H1 (cell line): ENCODE measurements around the gene HOXC11. TPM values are rescaled to one million over a fixed set of nuclear protein-coding genes. Genes with fewer than 3 reads are reported as not detected.

Source experiments
- CTCF ChIA-PET: fragments of 300-600 bp; sonication (Branson Sonifier 250); formaldehyde crosslinking; loops from one replicate; lab custom pipeline; 2021; ENCODE audit not compliant: partially characterized antibody; lab: Charles Lee
- POLR2A ChIA-PET: fragments of 300-600 bp; sonication (Branson Sonifier 250); formaldehyde crosslinking; loops from one replicate; lab custom pipeline; 2021; ENCODE audit warnings: inconsistent platforms; ENCODE audit not compliant: partially characterized antibody; lab: Charles Lee
- DNase-seq, 2 experiments: peaks; one replicate each; pipeline versions ENCODE4 v3.0.0 to v3.0.0-alpha.2; 2010 to 2022; ENCODE audit warnings: low spot score in 2 of 2, low read depth in 1 of 2, mixed read lengths in 1 of 2
- FAIRE-seq: peaks from 2 replicates; lab custom pipeline; 2011; peaks lifted over from hg19 to GRCh38; lab: Jason Lieb, UNC
- H2AFZ ChIP-seq: 2 replicates; pipeline ENCODE4 v1.8.1; 2012; ENCODE audit warnings: low read length, inconsistent platforms
- H2AK5ac ChIP-seq: 2 replicates; pipeline ENCODE4 v1.6.1; 2013; ENCODE audit warnings: low read depth, low read length
- H2BK120ac ChIP-seq: replicated peaks from 2 replicates; pipeline ENCODE3; 2013; ENCODE audit warnings: low read depth, low read length, inconsistent platforms
- H2BK12ac ChIP-seq: 2 replicates; pipeline ENCODE4 v1.6.1; 2013; ENCODE audit warnings: low read depth, low read length
- H2BK15ac ChIP-seq: 2 replicates; pipeline ENCODE4 v1.6.1; 2013; ENCODE audit warnings: low read length
- H2BK20ac ChIP-seq: 2 replicates; pipeline ENCODE4 v1.6.1; 2013; ENCODE audit warnings: low read length
- H2BK5ac ChIP-seq: 2 replicates; pipeline ENCODE4 v1.6.1; 2013; ENCODE audit warnings: low read depth, low read length
- H3K14ac ChIP-seq: 2 replicates; pipeline ENCODE4 v1.6.1; 2013; ENCODE audit warnings: inconsistent platforms; ENCODE audit not compliant: insufficient read length
- H3K18ac ChIP-seq: 2 replicates; pipeline ENCODE4 v1.6.1; 2013; ENCODE audit warnings: low read length; ENCODE audit errors: extremely low read depth
- H3K23ac ChIP-seq: 2 replicates; pipeline ENCODE4 v1.6.1; 2013; ENCODE audit warnings: inconsistent platforms; ENCODE audit not compliant: insufficient read length
- H3K23me2 ChIP-seq: 2 replicates; pipeline ENCODE4 v1.6.1; 2013; ENCODE audit warnings: low read depth, low read length
- H3K27ac ChIP-seq: 2 replicates; pipeline ENCODE4 v1.6.1; 2011; ENCODE audit warnings: low read depth, low read length, inconsistent platforms
- H3K27me3 ChIP-seq, 4 experiments: replicated peaks in 1 of 4; 1 replicate in 1 of 4; 2 replicates in 3 of 4; pipeline versions ENCODE4 v1.6.1 to v1.8.1; 2011 to 2013; ENCODE audit warnings: low read length in 3 of 4, mild to moderate bottlenecking in 3 of 4, inconsistent platforms in 2 of 4, mixed read lengths in 2 of 4, moderate library complexity in 1 of 4; ENCODE audit not compliant: control insufficient read depth in 3 of 4, insufficient read depth in 3 of 4; ENCODE audit errors: extremely low read depth in 1 of 4
- H3K36me3 ChIP-seq, 4 experiments: 2 replicates each; pipeline versions ENCODE4 v1.6.1 to v1.8.1; 2011 to 2013; ENCODE audit warnings: mild to moderate bottlenecking in 4 of 4, low read length in 3 of 4, moderate library complexity in 2 of 4, control low read depth in 1 of 4, inconsistent platforms in 1 of 4; ENCODE audit not compliant: insufficient read depth in 4 of 4, control insufficient read depth in 2 of 4
- H3K4ac ChIP-seq: replicated peaks from 2 replicates; pipeline ENCODE3; 2013; ENCODE audit warnings: low read length, low read depth, mixed read lengths, inconsistent platforms; ENCODE audit not compliant: insufficient read length
- H3K4me1 ChIP-seq, 4 experiments: replicated peaks in 1 of 4; 1 replicate in 1 of 4; 2 replicates in 3 of 4; pipeline versions ENCODE4 v1.6.1 to v1.8.1; 2011 to 2013; ENCODE audit warnings: low read length in 3 of 4, inconsistent platforms in 2 of 4, mixed read lengths in 1 of 4; ENCODE audit not compliant: insufficient read depth in 4 of 4, control insufficient read depth in 3 of 4
- H3K4me2 ChIP-seq, 2 experiments: 2 replicates each; pipeline versions ENCODE4 v1.6.1 to v1.8.1; 2011 to 2013; ENCODE audit warnings: low read depth in 2 of 2, low read length in 2 of 2, control low read depth in 1 of 2, inconsistent platforms in 1 of 2, mild to moderate bottlenecking in 1 of 2; ENCODE audit not compliant: insufficient read depth in 1 of 2
- H3K4me3 ChIP-seq, 4 experiments: fragments of 200-600, 300-600 bp in 1 of 4; sonication (generic), shearing (Covaris generic), sonication (Bioruptor Twin) in 1 of 4; 2 replicates each; pipeline versions ENCODE4 v1.5.1 to v1.8.1; 2011 to 2016; ENCODE audit warnings: low read length in 4 of 4, low read depth in 3 of 4, control low read depth in 2 of 4, inconsistent platforms in 2 of 4, mild to moderate bottlenecking in 2 of 4, mixed read lengths in 1 of 4, moderate library complexity in 1 of 4; ENCODE audit not compliant: insufficient read depth in 2 of 4; ENCODE audit errors: extremely low read depth in 1 of 4
- H3K56ac ChIP-seq: replicated peaks from 2 replicates; pipeline ENCODE3; 2013; ENCODE audit warnings: low read depth, mild to moderate bottlenecking, mixed read lengths, low read length, inconsistent platforms; ENCODE audit not compliant: insufficient read length
- H3K79me1 ChIP-seq: 2 replicates; pipeline ENCODE4 v1.6.1; 2013; ENCODE audit warnings: low read depth, low read length, control low read depth
- H3K79me2 ChIP-seq, 2 experiments: 2 replicates each; pipeline versions ENCODE4 v1.6.1 to v1.8.1; 2012 to 2013; ENCODE audit warnings: low read length in 2 of 2, mild to moderate bottlenecking in 2 of 2, inconsistent platforms in 1 of 2; ENCODE audit not compliant: insufficient read depth in 2 of 2, control insufficient read depth in 1 of 2
- H3K9ac ChIP-seq, 4 experiments: replicated peaks in 1 of 4; 1 replicate in 1 of 4; 2 replicates in 3 of 4; pipeline versions ENCODE4 v1.6.1 to v1.8.1; 2011 to 2013; ENCODE audit warnings: low read depth in 3 of 4, low read length in 3 of 4, control low read depth in 2 of 4, mild to moderate bottlenecking in 2 of 4, moderate library complexity in 2 of 4, inconsistent platforms in 1 of 4; ENCODE audit errors: extremely low read depth in 1 of 4
- H3K9me3 ChIP-seq, 2 experiments: 2 replicates each; pipeline versions ENCODE4 v1.6.1 to v1.8.1; 2012 to 2013; ENCODE audit warnings: mild to moderate bottlenecking in 2 of 2, moderate library complexity in 2 of 2, control low read depth in 1 of 2, inconsistent platforms in 1 of 2, low read depth in 1 of 2, low read length in 1 of 2, mixed read lengths in 1 of 2; ENCODE audit not compliant: insufficient read depth in 2 of 2
- H4K20me1 ChIP-seq, 2 experiments: replicated peaks in 1 of 2; 2 replicates each; pipeline versions ENCODE3 to v1.8.1; 2011 to 2013; ENCODE audit warnings: inconsistent platforms in 2 of 2, low read length in 2 of 2, mild to moderate bottlenecking in 1 of 2; ENCODE audit not compliant: insufficient read depth in 2 of 2, control insufficient read depth in 1 of 2
- H4K5ac ChIP-seq: 2 replicates; pipeline ENCODE4 v1.6.1; 2013; ENCODE audit warnings: low read length, low read depth, mixed read lengths, inconsistent platforms; ENCODE audit not compliant: insufficient read length
- H4K8ac ChIP-seq: 2 replicates; pipeline ENCODE4 v1.8.0; 2013; ENCODE audit warnings: mild to moderate bottlenecking, moderate library complexity, low read length, inconsistent platforms; ENCODE audit not compliant: insufficient read depth; ENCODE audit errors: extremely low read depth
- H4K91ac ChIP-seq: replicated peaks from 2 replicates; pipeline ENCODE3; 2013; ENCODE audit warnings: low read length, mixed read lengths, inconsistent platforms; ENCODE audit not compliant: insufficient read length
- CBX8 ChIP-seq: fragments of 300-800, 300-1000 bp; sonication (generic); IDR thresholded peaks from 2 replicates; pipeline ENCODE4 v1.7.1; 2016; ENCODE audit warnings: low read depth, low read length, borderline replicate concordance
- EZH2 ChIP-seq: fragments of 200-600 bp; sonication (generic); IDR thresholded peaks from 2 replicates; pipeline ENCODE4 v1.7.1; 2012; ENCODE audit warnings: low read depth, mild to moderate bottlenecking, moderate library complexity, low read length, inconsistent platforms; ENCODE audit not compliant: severe bottlenecking
- RNF2 ChIP-seq: fragments of 200-900, 300-1000 bp; sonication (generic); IDR thresholded peaks from 2 replicates; pipeline ENCODE4 v1.7.1; 2016; ENCODE audit warnings: borderline replicate concordance, low read depth, mild to moderate bottlenecking, antibody characterized with exemption, low read length; ENCODE audit not compliant: poor library complexity, severe bottlenecking; ENCODE audit errors: missing control alignments
- SP1 ChIP-seq: IDR thresholded peaks from 2 replicates; pipeline ENCODE4 v1.6.1; 2011; ENCODE audit warnings: low read depth, low read length
- SUZ12 ChIP-seq: fragments of 200-600 bp; sonication (generic); IDR thresholded peaks from 2 replicates; pipeline ENCODE4 v1.6.1; 2012; ENCODE audit warnings: mild to moderate bottlenecking, inconsistent platforms, low read length, moderate library complexity, mixed read lengths
- WGBS, 2 experiments: shearing (Covaris generic) in 1 of 2; methylation state at CpG; one replicate each; pipeline versions ENCODE4 v1.1.6 to v1.1.7; 2013 to 2015; ENCODE audit warnings: low lambda C conversion rate in 2 of 2, mixed read lengths in 2 of 2, inconsistent platforms in 1 of 2, low coverage in 1 of 2, missing lambda C conversion rate in 1 of 2; ENCODE audit not compliant: insufficient replicate concordance in 2 of 2, insufficient coverage in 1 of 2, insufficient read length in 1 of 2; ENCODE audit errors: extremely low coverage in 1 of 2, missing lambda C conversion rate in 1 of 2; 5-methylcytosine and 5-hydroxymethylcytosine counted together
- polyA plus RNA-seq, 7 experiments: library from polyadenylated mRNA; depleted of rRNA in 3 of 7; stranded (reverse) in 5 of 7; unstranded in 2 of 7; fragments of >200 nt in 5 of 7; fragments of 200-250 nt in 2 of 7; gene quantifications; 1 replicate in 5 of 7; 2 replicates in 1 of 7; 4 replicates in 1 of 7; pipeline versions ENCODE4 v1.2.1 to v1.2.3, GENCODE V29; 2011 to 2013; ENCODE audit warnings: missing spikeins in 2 of 7, mixed read lengths in 2 of 7
- total RNA-seq: library from RNA; stranded (reverse); fragmentation: NEBNext Ultra II Directional; extraction: Animal tissue kit (Norgen Biotek cat#: 25700); gene quantifications from 2 replicates; pipeline ENCODE4 v1.2.1, GENCODE V29; 2021

Gene HOXC11
- total and polyA plus RNA-seq, 2 of the 8 experiments (the other 6 are each of a cell fraction or from before 2014, with no cell fraction given) = not detected

DNA sequence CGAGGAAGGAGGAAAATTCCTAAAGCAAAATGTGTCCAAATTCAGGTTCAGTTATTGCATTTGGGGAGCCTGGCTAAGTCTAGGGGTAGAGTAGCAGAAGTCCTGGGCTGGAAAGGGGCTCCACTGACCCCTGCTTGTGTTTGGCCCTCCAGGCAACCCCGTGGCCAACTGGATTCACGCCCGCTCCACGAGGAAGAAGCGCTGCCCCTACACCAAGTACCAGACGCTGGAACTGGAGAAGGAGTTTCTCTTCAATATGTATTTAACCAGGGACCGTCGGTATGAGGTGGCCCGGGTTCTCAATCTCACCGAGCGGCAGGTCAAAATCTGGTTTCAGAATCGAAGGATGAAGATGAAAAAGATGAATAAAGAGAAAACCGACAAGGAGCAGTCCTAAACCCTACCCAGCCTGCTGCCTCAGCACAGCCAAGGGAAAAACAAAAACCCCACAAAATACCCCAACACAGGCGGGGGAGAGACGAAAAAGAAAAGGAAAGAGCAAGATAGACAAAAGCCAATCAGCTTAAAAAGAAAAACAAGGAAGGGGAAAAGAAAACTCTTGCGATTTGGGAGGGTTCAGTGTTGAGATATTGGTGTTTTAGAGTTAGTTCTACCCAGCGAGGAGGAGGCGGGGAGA is 29.5 kb downstream of the HOXC11 start:
- Histone ChIP-seq H2BK5ac (no peak overlapping the region), H2BK12ac (no peak overlapping the region; the same call in 1 of the 2 replicates), H3K27ac (no peak overlapping the region), H3K18ac (no peak overlapping the region), H3K14ac (no peak overlapping the region), H3K23me2 (peaks cover 2% of the 10 kb centered on the region; the same call in 1 of the 2 replicates), H3K9me3 (no peaks in the 10 kb centered on the region), H4K8ac (no peak overlapping the region), H3K56ac (no peak overlapping the region), H3K4ac (no peak overlapping the region), H2BK20ac (no peak overlapping the region), H3K4me2 (no peak overlapping the region), H2AK5ac (no peak overlapping the region), H3K9ac (no peak overlapping the region), H3K23ac (no peak overlapping the region), H3K36me3 (peaks cover 0 to 9% (median 0%) of the 10 kb centered on the region in 4 experiments; a peak in 1 of 8 replicates), H3K4me3 (no peak overlapping the region), H4K5ac (no peak overlapping the region), H4K91ac (no peak overlapping the region), H3K79me2 (no peaks in the 10 kb centered on the region), H3K27me3 (peaks cover 98 to 100% (median 100%) of the 10 kb centered on the region in 4 experiments), H2BK120ac (no peak overlapping the region), H2AFZ (no peak overlapping the region), H3K79me1 (no peaks in the 10 kb centered on the region), H4K20me1 (peaks cover 5 to 27% of the 10 kb centered on the region in 2 experiments), H3K4me1 (peaks cover 0 to 8% (median 2%) of the 10 kb centered on the region in 4 experiments; a peak in 4 of 7 replicates), H2BK15ac (no peak overlapping the region)
- TF ChIP-seq SUZ12 (peak; percentile 93), CBX8 (peak; percentile 91), SP1 (no peak), RNF2 (peak; percentile 69), EZH2 (peak; percentile 96)
- DNase-seq = no peak
- ChIA-PET CTCF (interaction anchor here (0.6 to 11.3 kb wide), 7 partner anchors 14 to 211 kb away, joined by 3 to 172 read pairs (median 91); partner anchors contain the start of genes HOXC10, HOXC5 and HOXC6), POLR2A (interaction anchor here (0.9 kb wide), 1 partner anchor 21 kb away, joined by 3 read pairs; no protein-coding TSS in a partner anchor)
- WGBS, 2 experiments = 19% methylated on average over 19 of the region's 19 CpGs; no CpG with 5 or more reads in 1 of the 2 experiments
- no peak for FAIRE-seq
